ENCODE results near the gene BNIP3. TPM values are rescaled to one million over a fixed set of nuclear protein-coding genes. Genes with fewer than 3 reads are reported as not detected.
"Not testable (repeated sequence)": the region's sequence is repeated elsewhere in the genome, so short reads cannot be mapped to it uniquely, and the experiment has no call there.

Gene BNIP3
- total RNA-seq, 1 experiment from 2014 or later, result 24.9 TPM

- Histone ChIP-seq H3K4me1 (ENCODE audit: insufficient read depth, low read length, poor library complexity, severe bottlenecking) (peaks cover 12% of the 10 kb centered on the region), H3K36me3 (ENCODE audit: insufficient read depth, low read length, poor library complexity, severe bottlenecking) (peaks cover 40% of the 10 kb centered on the region), H3K27me3 (replicated peaks; ENCODE audit: insufficient read depth, low read depth, low read length, poor library complexity) (no peaks in the 10 kb centered on the region), H3K4me3 (ENCODE audit: low read depth, low read length, poor library complexity, severe bottlenecking) (no peak overlapping the region), H3K9me3 (ENCODE audit: low read depth, low read length, poor library complexity, severe bottlenecking) (no peaks in the 10 kb centered on the region), H3K27ac (ENCODE audit: low read depth, low read length, poor library complexity, severe bottlenecking) (no peak overlapping the region)
- POLR2A ChIA-PET (ENCODE audit: low non-redundant PET), result no interaction called here
- BruUV-seq (replicated peaks), result no TSS peak
- intact Hi-C loops (cut with micrococcal nuclease; ENCODE audit: unreplicated experiment), result no loop called here
- TF ChIP-seq, protein P1, sequence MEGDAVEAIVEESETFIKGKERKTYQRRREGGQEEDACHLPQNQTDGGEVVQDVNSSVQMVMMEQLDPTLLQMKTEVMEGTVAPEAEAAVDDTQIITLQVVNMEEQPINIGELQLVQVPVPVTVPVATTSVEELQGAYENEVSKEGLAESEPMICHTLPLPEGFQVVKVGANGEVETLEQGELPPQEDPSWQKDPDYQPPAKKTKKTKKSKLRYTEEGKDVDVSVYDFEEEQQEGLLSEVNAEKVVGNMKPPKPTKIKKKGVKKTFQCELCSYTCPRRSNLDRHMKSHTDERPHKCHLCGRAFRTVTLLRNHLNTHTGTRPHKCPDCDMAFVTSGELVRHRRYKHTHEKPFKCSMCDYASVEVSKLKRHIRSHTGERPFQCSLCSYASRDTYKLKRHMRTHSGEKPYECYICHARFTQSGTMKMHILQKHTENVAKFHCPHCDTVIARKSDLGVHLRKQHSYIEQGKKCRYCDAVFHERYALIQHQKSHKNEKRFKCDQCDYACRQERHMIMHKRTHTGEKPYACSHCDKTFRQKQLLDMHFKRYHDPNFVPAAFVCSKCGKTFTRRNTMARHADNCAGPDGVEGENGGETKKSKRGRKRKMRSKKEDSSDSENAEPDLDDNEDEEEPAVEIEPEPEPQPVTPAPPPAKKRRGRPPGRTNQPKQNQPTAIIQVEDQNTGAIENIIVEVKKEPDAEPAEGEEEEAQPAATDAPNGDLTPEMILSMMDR (conservative IDR thresholded peaks at IDR 0.05; ENCODE audit: low read depth, low read length), result no peak
- TF ChIP-seq EZH2 (IDR thresholded peaks at IDR 0.05; ENCODE audit: borderline replicate concordance, low read depth, low read length, poor library complexity, severe bottlenecking), result no peak
- CTCF ChIA-PET, result no interaction called here
- DNase-seq (ENCODE audit: low spot score), result no peak
Measured at GRCh38 chr10:131959841-131960240, 21.9 kb downstream of the BNIP3 start.

GRCh38 chr10:131955591-131956340 lies 26.0 kb downstream of the BNIP3 start:
- Histone ChIP-seq H3K27ac (ENCODE audit: low read depth, low read length, poor library complexity, severe bottlenecking) (no peak overlapping the region), H3K9me3 (ENCODE audit: low read depth, low read length, poor library complexity, severe bottlenecking) (no peaks in the 10 kb centered on the region), H3K36me3 (ENCODE audit: insufficient read depth, low read length, poor library complexity, severe bottlenecking) (peaks cover 45% of the 10 kb centered on the region), H3K27me3 (replicated peaks; ENCODE audit: insufficient read depth, low read depth, low read length, poor library complexity) (no peaks in the 10 kb centered on the region), H3K4me3 (ENCODE audit: low read depth, low read length, poor library complexity, severe bottlenecking) (no peak overlapping the region), H3K4me1 (ENCODE audit: insufficient read depth, low read length, poor library complexity, severe bottlenecking) (no peaks in the 10 kb centered on the region)
- no peak for DNase-seq (ENCODE audit: low spot score)
- CTCF ChIA-PET, result no interaction called here
- POLR2A ChIA-PET (ENCODE audit: low non-redundant PET), result no interaction called here
- TF ChIP-seq EZH2 (IDR thresholded peaks at IDR 0.05; ENCODE audit: borderline replicate concordance, low read depth, low read length, poor library complexity, severe bottlenecking), result no peak
- TF ChIP-seq, protein P1 (conservative IDR thresholded peaks at IDR 0.05; ENCODE audit: low read depth, low read length), result no peak
- BruUV-seq (replicated peaks), result TSS peak; percentile 68
- intact Hi-C loops (cut with micrococcal nuclease; ENCODE audit: unreplicated experiment), result no loop called here

GRCh38 chr10:131954356-131954965 lies 27.3 kb downstream of the BNIP3 start:
- H3K36me3 ChIP-seq (ENCODE audit: insufficient read depth, low read length, poor library complexity, severe bottlenecking), result peaks cover 40% of the 10 kb centered on the region
- TF ChIP-seq EZH2 (IDR thresholded peaks at IDR 0.05; ENCODE audit: borderline replicate concordance, low read depth, low read length, poor library complexity, severe bottlenecking), result no peak
- TF ChIP-seq, protein P1 (conservative IDR thresholded peaks at IDR 0.05; ENCODE audit: low read depth, low read length), result no peak
- POLR2A ChIA-PET (ENCODE audit: low non-redundant PET), result no interaction called here
- no peaks in the 10 kb centered on the region for H3K27me3 ChIP-seq (replicated peaks; ENCODE audit: insufficient read depth, low read depth, low read length, poor library complexity)
- BruUV-seq (replicated peaks), result no TSS peak
- intact Hi-C loops (cut with micrococcal nuclease; ENCODE audit: unreplicated experiment), result no loop called here
- DNase-seq (ENCODE audit: low spot score), result no peak
- H3K9me3 ChIP-seq (ENCODE audit: low read depth, low read length, poor library complexity, severe bottlenecking), result no peaks in the 10 kb centered on the region
- H3K4me1 ChIP-seq (ENCODE audit: insufficient read depth, low read length, poor library complexity, severe bottlenecking), result no peaks in the 10 kb centered on the region
- CTCF ChIA-PET, result no interaction called here
- no peak overlapping the region for H3K27ac ChIP-seq (ENCODE audit: low read depth, low read length, poor library complexity, severe bottlenecking)
- no peak overlapping the region for H3K4me3 ChIP-seq (ENCODE audit: low read depth, low read length, poor library complexity, severe bottlenecking)

- H3K4me3 ChIP-seq (ENCODE audit: low read depth, low read length, poor library complexity, severe bottlenecking); CTCF ChIA-PET; BruUV-seq (replicated peaks); POLR2A ChIA-PET (ENCODE audit: low non-redundant PET); H3K9me3 ChIP-seq (ENCODE audit: low read depth, low read length, poor library complexity, severe bottlenecking); H3K27ac ChIP-seq (ENCODE audit: low read depth, low read length, poor library complexity, severe bottlenecking); intact Hi-C loops (cut with micrococcal nuclease; ENCODE audit: unreplicated experiment); DNase-seq (ENCODE audit: low spot score); H3K27me3 ChIP-seq (replicated peaks; ENCODE audit: insufficient read depth, low read depth, low read length, poor library complexity): not testable (repeated sequence)
- H3K36me3 ChIP-seq (ENCODE audit: insufficient read depth, low read length, poor library complexity, severe bottlenecking), result peaks cover 50% of the 10 kb centered on the region
- peaks cover 18% of the 10 kb centered on the region for H3K4me1 ChIP-seq (ENCODE audit: insufficient read depth, low read length, poor library complexity, severe bottlenecking)
Measured at GRCh38 chr10:131949908-131950307, 31.8 kb downstream of the BNIP3 start.

Data from A673 (cell line).